ENCODE measurements around the gene RPP38. TPM values are rescaled to one million over a fixed set of nuclear protein-coding genes. Genes with fewer than 3 reads are reported as not detected.

RPP38 gene
- total and polyA plus RNA-seq, 10 of the 15 experiments (the other 5 are each of a cell fraction or from before 2014, with no cell fraction given) = 13.0 to 40.9 (median 27.2) TPM

- TF ChIP-seq E2F4 (IDR thresholded peaks at IDR 0.05; ENCODE audit: low read depth, low read length) (0 out of 2 replicates have a peak, but pooled peaks have one; percentile 30), NFYA (IDR thresholded peaks at IDR 0.05; ENCODE audit: borderline replicate concordance, low read depth, low read length) (no peak), RUNX3 (IDR thresholded peaks at IDR 0.05; ENCODE audit: low read length) (peak; percentile 35), SUZ12 (IDR thresholded peaks at IDR 0.05; ENCODE audit: unreplicated experiment) (no peak), TARDBP (IDR thresholded peaks at IDR 0.05; ENCODE audit: borderline replicate concordance) (0 out of 2 replicates have a peak, but pooled peaks have one; percentile 38), PAX5 (IDR thresholded peaks at IDR 0.05; ENCODE audit: borderline replicate concordance, low read depth, low read length) (no peak; the same call in 1 of the 2 replicates), PKNOX1 (IDR thresholded peaks at IDR 0.05) (no peak), ZNF24 (IDR thresholded peaks at IDR 0.05) (no peak), E2F8 (IDR thresholded peaks at IDR 0.05; ENCODE audit: low read depth, partially characterized antibody) (no peak), USF1 (IDR thresholded peaks at IDR 0.05; ENCODE audit: borderline replicate concordance, extremely low read length, insufficient read depth, low read depth, low read length) (peak; percentile 36), TCF7 (IDR thresholded peaks at IDR 0.05; ENCODE audit: borderline replicate concordance) (no peak), BRCA1 (IDR thresholded peaks at IDR 0.05; ENCODE audit: low read depth, low read length) (peak; percentile 73), RAD51 (IDR thresholded peaks at IDR 0.05) (no peak), EP300 (IDR thresholded peaks at IDR 0.05; ENCODE audit: borderline replicate concordance in 1 of 2, control insufficient read depth in 1 of 2, low read depth in 2 of 2, low read length in 2 of 2) (no peak), CUX1 (IDR thresholded peaks at IDR 0.05; ENCODE audit: insufficient replicate concordance, low read depth, low read length) (no peak), TAF1 (IDR thresholded peaks at IDR 0.05; ENCODE audit: borderline replicate concordance, low read depth, low read length) (peak; percentile 77), YY1 (IDR thresholded peaks at IDR 0.05; ENCODE audit: low read depth, low read length) (peak; percentile 77)
These were observed at the start of gene RPP38 (continued) for GRCh38 chr10:15097011-15097812.
